CD4-positive, alpha-beta T cell treated with Interleukin-4 for 1 hour (primary cell): ENCODE measurements around the gene ANGPT4.
"Not testable (repeated sequence)": the region's sequence is repeated elsewhere in the genome, so short reads cannot be mapped to it uniquely, and the experiment has no call there.

Experiments used
- DNase-seq, 2 donors: peaks; one replicate each; pipeline ENCODE4 v3.0.0-alpha.2; 2020 to 2022

The ANGPT4 gene

GRCh38 chr20:871436-871835 lies 44.7 kb downstream of the ANGPT4 start:
- no peak for DNase-seq

GRCh38 chr20:870758-871157 lies 45.4 kb downstream of the ANGPT4 start:
- no peak for DNase-seq

DNA sequence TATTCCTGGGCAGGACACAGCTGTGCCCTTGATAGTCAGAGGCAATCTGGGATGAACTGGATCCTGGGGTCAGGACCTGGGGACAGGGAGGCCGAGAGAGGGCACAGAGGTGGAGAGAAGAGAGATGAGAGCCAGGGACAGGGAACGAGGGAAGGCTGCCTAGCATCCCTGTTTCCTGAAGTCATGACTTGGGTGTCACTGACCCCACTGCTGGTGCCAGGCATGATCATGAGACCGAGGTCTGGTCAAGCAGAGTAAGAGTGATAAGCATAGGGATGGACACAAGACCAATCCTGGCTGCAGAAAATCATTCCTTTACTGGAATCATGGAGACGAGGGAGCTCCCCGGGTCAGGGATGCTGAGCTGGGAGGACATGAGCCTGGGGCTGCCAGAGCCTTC lies 46.5 kb downstream of the ANGPT4 start:
- DNase-seq, result no peak

DNA sequence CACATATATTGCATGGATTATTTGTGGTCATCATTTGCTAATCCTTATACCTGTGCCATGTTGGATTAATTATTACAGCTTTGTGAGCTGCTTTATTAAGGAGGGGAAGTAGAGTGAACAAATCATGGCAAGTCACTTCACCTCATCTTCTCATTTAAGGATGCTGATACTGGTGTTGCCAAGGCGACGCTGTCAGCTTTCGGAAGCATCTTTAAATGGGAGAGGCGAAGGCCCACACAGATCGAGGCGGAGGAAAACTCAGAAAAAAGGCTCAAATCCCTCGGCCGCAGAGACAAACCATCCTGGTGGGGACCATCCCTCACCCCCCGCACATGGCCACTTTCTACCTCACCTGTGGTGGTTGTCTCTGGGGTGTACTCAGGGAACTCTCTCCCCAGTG lies 47.9 kb downstream of the ANGPT4 start:
- no peak for DNase-seq

DNA sequence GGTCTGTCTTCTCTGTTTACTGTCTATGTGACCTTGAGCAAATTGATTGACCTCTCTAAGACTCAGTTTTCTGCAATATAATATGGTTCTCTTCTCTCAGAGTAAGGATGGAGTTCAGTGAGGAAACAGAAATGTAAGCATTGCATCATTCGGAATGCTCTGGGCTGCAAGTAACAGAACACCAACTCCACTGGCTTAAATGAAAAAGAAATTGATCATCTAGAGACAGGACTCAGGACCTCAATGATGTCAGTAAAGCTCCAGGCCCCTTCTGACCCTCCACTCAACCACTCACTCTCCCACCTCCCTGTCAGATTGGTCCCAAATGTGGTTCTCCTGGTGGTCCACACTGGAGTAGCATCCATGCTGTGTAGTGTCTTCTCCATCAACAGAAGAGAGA lies 50.7 kb downstream of the ANGPT4 start:
- DNase-seq, result no peak

- no peak for DNase-seq
Observed at GRCh38 chr20:860891-861290, 55.2 kb downstream of the ANGPT4 start.

DNA sequence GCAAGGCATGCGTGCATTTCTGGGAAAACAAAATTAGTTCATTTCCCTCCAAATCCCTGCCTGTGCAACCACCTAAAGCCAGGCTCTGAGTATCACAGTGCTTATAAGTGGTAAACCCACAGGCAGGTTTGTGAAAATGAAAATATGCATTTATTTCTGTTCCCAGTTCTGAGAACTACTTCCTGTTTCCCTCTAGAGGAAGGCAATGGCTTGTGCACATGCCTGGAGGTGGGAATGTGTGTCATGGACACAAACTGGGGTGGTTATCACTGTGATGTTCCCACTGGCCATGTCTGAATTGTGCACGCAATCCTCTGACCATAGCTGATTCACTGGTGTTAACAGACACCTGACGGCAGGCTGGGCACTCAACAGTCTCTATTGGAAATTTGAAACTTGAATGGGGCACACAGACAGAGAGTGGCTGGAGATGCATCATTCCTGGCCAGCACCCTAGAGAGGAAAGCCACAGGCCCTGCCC lies 56.3 kb downstream of the ANGPT4 start:
- no peak for DNase-seq

GRCh38 chr20:858011-858410 lies 58.1 kb downstream of the ANGPT4 start:
- no peak for DNase-seq

DNA sequence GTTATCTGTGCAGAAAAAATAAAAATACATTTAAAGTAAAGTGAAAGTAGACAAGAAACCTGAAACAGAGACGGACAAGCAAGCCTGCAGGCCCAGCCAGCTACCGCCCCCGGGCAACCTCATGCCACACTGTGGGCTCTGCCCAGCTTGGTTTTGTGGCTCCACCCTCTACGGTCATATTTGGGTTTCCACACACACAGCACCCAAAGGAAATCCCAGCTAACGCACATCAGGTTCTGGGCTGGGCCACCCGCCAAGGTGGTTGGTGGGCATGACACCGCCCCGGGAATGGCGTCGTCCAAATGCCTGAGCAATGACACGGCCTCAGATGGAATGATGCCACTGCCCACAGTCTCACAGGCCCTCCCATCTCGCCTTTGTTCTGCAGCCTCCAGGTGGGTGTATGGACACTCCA lies 59.8 kb downstream of the ANGPT4 start:
- peak in 1 of 2 donors; percentile 48 for DNase-seq

DNA sequence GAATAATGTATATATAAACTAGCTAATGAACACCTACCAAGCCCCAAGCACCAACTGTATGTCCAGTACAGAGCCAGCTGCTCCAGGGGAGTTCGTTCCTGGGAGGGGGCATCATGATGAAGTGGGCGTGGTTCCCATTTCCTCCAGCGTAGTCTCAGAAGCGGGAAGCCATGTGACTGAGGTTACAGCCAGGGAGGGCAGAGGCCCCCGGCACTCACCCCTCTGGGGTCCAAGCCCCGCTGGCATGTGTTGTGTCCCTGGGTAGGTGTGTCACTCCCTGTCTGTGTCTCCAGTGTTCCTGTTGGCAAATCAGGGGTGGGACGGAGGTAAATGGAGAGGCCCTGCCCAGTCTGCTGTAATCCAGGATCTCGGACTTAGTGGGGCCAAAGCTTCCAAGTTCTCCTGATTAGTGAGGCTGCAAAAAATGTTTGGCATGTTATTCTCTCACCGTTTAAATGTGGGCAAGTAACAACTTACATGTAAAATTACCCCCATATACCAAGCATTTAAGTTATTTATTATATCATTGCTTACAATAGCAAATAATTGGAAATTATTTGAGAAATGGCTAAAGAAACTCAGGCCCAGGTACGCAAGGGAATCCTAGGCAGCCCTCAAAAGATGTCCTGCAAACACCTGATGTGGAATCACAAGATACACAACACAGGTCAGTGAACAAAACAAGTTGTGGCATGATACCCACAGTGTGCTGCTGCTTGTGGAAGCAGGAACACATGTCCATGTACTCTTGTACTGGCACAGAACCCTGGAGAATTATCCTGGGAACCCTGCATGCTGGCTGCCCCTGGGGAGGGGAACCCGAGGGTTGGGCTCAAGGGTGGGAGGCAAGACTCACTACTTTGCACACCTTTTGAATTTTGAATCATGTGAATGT lies 60.4 kb downstream of the ANGPT4 start:
- DNase-seq, result no peak

GRCh38 chr20:854601-855000 lies 61.5 kb downstream of the ANGPT4 start:
- no peak for DNase-seq

GRCh38 chr20:853406-853996 lies 62.6 kb downstream of the ANGPT4 start:
- DNase-seq, result no peak

GRCh38 chr20:848731-849130 lies 67.4 kb downstream of the ANGPT4 start:
- DNase-seq, result not testable (repeated sequence)

DNA sequence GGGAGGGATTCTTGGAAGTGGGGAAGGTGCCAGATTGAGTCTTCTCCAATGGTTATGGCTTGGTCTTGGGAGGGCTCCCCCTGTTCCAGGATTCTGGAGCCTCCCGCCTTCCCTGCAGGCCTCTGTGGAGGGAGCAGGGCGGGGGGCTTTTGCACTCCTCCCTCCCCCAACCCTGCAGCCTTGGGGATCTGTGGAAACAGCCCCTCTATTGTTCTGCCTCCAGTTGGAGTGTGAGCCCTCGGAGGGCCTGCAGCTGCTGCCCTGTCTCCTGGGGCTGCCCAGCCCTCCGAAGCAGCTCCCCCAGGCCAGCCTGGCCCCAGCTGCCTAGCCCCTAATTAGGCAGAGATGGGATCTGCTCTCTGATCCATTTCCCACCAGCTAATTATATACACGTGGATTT lies 67.9 kb downstream of the ANGPT4 start:
- no peak for DNase-seq

DNA sequence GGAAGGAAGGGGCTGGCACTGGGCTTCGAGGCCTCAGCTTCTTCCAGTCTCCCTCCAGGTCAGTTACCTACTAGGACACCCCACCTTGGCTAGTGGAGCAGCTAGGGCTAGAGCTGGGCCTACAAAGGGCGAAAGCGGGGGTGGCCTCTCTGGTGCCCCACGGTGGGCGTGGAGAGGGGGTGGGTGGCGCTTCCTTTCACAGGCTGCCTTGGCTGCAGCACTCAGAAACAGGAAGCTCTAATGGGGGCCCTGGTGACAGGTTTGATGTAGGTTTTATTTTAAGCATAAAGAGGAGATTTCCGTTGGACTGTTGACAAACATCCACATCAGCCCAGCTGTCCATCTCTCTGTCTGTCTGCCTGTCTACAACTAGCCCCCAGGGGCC lies 69.2 kb downstream of the ANGPT4 start:
- DNase-seq, result peak; percentile 60 to 68

- peak in 1 of 2 donors; percentile 17 for DNase-seq
Observed at GRCh38 chr20:845941-846893, 69.9 kb downstream of the ANGPT4 start.

GRCh38 chr20:845226-845868 lies 70.8 kb downstream of the ANGPT4 start:
- no peak for DNase-seq

- peak; percentile 94 to 95 for DNase-seq
Observed at GRCh38 chr20:844473-845225, 71.5 kb downstream of the ANGPT4 start.

DNA sequence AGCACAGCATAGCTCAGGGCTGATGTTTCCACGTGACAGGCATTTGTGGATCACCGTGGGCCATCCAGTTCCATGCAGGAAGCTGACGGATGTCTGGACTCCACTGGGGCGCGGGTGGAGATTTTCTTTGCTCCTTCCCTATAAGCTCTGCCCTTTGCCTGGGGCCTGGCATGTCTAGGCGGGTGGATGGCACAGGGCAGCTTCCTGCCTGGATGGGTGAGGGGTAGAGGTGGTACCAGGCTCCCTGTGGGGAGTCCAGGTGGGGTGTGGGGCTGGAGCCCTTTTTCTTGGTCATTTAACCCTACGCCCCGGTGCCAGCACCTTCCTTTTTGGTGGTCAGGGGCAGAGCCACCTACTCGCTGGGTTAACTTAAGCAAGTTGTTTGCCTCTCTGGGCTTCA lies 72.2 kb downstream of the ANGPT4 start:
- DNase-seq, result no peak

- DNase-seq, result no peak
Observed at GRCh38 chr20:842547-842940, 73.6 kb downstream of the ANGPT4 start.

DNA sequence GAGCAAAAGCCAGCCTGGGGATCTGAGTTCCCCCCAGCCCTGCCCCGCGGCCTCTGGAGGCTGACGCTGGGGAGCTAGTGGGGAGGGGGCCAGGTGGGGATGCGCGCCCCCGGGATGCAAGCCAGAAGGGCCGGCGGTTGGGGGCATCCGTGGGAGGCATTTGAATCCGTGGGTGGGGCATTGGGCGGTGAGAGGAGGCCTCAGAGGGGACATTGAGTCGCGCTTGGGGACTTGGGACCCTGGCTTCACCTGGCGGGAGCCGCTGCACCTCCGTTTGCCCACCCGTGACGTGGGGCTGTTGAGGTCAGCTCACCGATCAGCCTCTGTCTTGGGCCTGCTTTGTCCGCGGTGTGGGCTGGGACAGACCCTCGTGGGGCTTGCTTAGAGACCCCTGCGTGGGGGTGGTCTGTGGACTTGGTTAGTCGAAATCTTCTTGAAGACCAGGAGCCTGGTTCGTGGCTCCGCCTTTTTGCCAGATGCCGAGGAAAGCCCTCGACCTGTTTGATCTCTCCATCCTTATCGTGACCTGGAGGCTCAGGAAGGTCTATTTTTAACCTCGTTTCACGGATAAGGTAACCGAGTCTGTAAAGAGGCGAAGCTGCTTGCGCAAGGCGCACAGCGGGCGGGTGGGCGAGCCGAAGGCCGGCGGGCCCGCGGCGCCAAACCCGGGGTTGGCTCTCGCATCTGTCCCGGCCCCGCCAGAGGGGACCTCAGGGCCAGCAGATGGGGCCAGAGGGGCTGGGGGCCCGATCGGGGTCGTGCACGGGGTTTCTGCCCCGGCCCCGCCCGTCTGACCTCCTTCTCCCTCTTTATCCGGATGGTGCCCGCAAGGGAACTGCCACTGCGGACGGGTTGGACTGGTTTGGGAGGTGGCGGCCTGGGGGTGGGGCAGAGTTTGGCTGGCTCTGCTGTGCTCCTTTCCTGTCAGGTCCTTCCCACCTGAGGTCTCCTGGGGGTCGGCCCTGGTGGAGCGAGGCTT lies 74.3 kb downstream of the ANGPT4 start:
- no peak for DNase-seq
